ENCODE data around the gene ZSCAN18. TPM values are rescaled to one million over a fixed set of nuclear protein-coding genes. Genes with fewer than 3 reads are reported as not detected.

The ZSCAN18 gene
- total and polyA plus RNA-seq, 2 donors (not counting 3 experiments of a cell fraction or from before 2014, with no cell fraction given), result 15.8 to 17.3 TPM

GRCh38 chr19:58044391-58044790 is 53.6 kb downstream of the ZSCAN18 start:
- no peak overlapping the region for H3K9ac ChIP-seq (replicated peaks; ENCODE audit: extremely low read depth, insufficient read depth, low read length)
- no peak overlapping the region for H3K4me2 ChIP-seq (ENCODE audit: insufficient read depth, low read length)
- dilution Hi-C loops (cut with MboI; ENCODE audit: extremely low pct_ligation_motif_present, low sequenced_read_pairs) (no loop called here), intact Hi-C loops (cut with micrococcal nuclease) (no loop called here)
- H3K36me3 ChIP-seq (ENCODE audit: control insufficient read depth in 2 of 2, extremely low read depth in 1 of 2, insufficient read depth in 2 of 2, low read length in 2 of 2), result no peaks in the 10 kb centered on the region
- H2AFZ ChIP-seq (ENCODE audit: low read depth, low read length), result no peak overlapping the region
- CTCF ChIA-PET, result no interaction called here
- H4K20me1 ChIP-seq (replicated peaks; ENCODE audit: control insufficient read depth, extremely low read depth, insufficient read depth, low read length), result no peaks in the 10 kb centered on the region
- DNase-seq (ENCODE audit: low read depth, low spot score), result no peak
- no peaks in the 10 kb centered on the region for H3K27me3 ChIP-seq (ENCODE audit: control insufficient read depth in 2 of 2, insufficient read depth in 2 of 2, low read length in 2 of 2)
- no peak overlapping the region for H3K27ac ChIP-seq (ENCODE audit: insufficient read depth, low read depth, low read length)
- no peaks in the 10 kb centered on the region for H3K9me1 ChIP-seq (replicated peaks; ENCODE audit: control insufficient read depth, extremely low read depth, insufficient read depth, low read length)
- TF ChIP-seq MYC (IDR thresholded peaks at IDR 0.05; ENCODE audit: low read depth, low read length) (no peak), POLR2A (IDR thresholded peaks at IDR 0.05; ENCODE audit: low read depth, low read length) (no peak), CTCF (IDR thresholded peaks at IDR 0.05; ENCODE audit: extremely low read depth in 1 of 2, insufficient read depth in 1 of 2, low read depth in 1 of 2, low read length in 2 of 2) (no peak), FOS (IDR thresholded peaks at IDR 0.05; ENCODE audit: borderline replicate concordance, insufficient read depth, low read length) (no peak), POLR2AphosphoS5 (IDR thresholded peaks at IDR 0.05; ENCODE audit: insufficient read depth, low read depth, low read length) (no peak), JUN (IDR thresholded peaks at IDR 0.05; ENCODE audit: borderline replicate concordance, insufficient read depth, insufficient read length, low read depth) (no peak), MAX (IDR thresholded peaks at IDR 0.05; ENCODE audit: insufficient read depth, insufficient read length) (no peak), EZH2 (IDR thresholded peaks at IDR 0.05; ENCODE audit: borderline replicate concordance, low read depth, low read length, severe bottlenecking) (no peak), GATA2 (IDR thresholded peaks at IDR 0.05; ENCODE audit: insufficient read depth, insufficient read length, low read depth, low read length) (no peak)
- FAIRE-seq, result no peak
- H3K9me3 ChIP-seq (replicated peaks; ENCODE audit: control insufficient read depth, insufficient read depth, low read length), result peaks cover 9% of the 10 kb centered on the region
- POLR2A ChIA-PET, result no interaction called here
- BruUV-seq (replicated peaks), result no TSS peak
- no peak overlapping the region for H3K4me3 ChIP-seq (replicated peaks in 1 of 3; ENCODE audit: insufficient read depth in 1 of 3, low read depth in 1 of 3, low read length in 3 of 3)
- no peaks in the 10 kb centered on the region for H3K4me1 ChIP-seq (ENCODE audit: control insufficient read depth, extremely low read depth, insufficient read depth, low read length)
- H3K79me2 ChIP-seq (ENCODE audit: control insufficient read depth, insufficient read depth, low read length), result no peaks in the 10 kb centered on the region
